Measurements from ENCODE around the gene CCDC6.

DNA sequence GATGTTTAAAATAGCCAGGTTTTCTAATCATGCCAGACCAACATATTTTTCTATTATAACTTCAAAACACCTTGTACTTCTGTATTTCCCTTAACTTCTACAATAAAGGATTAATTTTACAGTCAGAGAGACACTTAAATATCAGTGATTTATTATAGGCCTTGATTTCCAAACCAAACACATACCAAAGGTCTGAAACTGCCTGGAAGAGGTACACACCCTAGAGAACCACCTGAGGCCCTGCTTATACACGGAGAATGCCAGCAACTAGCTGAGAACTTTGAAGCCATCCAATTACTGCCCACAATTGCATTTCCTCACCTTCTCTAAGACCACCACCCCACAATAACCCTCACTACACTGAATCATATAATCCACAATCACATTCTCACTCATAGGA, 4.9 kb downstream of the CCDC6 start:
- TF ChIP-seq, protein P1, sequence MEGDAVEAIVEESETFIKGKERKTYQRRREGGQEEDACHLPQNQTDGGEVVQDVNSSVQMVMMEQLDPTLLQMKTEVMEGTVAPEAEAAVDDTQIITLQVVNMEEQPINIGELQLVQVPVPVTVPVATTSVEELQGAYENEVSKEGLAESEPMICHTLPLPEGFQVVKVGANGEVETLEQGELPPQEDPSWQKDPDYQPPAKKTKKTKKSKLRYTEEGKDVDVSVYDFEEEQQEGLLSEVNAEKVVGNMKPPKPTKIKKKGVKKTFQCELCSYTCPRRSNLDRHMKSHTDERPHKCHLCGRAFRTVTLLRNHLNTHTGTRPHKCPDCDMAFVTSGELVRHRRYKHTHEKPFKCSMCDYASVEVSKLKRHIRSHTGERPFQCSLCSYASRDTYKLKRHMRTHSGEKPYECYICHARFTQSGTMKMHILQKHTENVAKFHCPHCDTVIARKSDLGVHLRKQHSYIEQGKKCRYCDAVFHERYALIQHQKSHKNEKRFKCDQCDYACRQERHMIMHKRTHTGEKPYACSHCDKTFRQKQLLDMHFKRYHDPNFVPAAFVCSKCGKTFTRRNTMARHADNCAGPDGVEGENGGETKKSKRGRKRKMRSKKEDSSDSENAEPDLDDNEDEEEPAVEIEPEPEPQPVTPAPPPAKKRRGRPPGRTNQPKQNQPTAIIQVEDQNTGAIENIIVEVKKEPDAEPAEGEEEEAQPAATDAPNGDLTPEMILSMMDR (IDR thresholded peaks at IDR 0.05), result no peak
- TF ChIP-seq EP300 (IDR thresholded peaks at IDR 0.05), result no peak

Measured in ovary (tissue), 3 donors.